ENCODE data around the gene FHL3. TPM values are rescaled to one million over a fixed set of nuclear protein-coding genes. Genes with fewer than 3 reads are reported as not detected.
A peak's percentile ranks its signal among the peaks of the same experiment; 100 is the strongest.

The FHL3 gene
- total and polyA plus RNA-seq, 9 of the 15 experiments (the other 6 are each of a cell fraction or from before 2014, with no cell fraction given), result 6.1 to 144 (median 34.1) TPM

- TF ChIP-seq MGA (IDR thresholded peaks at IDR 0.05) (peak; percentile 14; the same call in 1 of the 2 replicates), BHLHE40 (IDR thresholded peaks at IDR 0.05; ENCODE audit: low read length) (0 out of 2 replicates have a peak, but pooled peaks have one; percentile 46), MCM5 (IDR thresholded peaks at IDR 0.05; ENCODE audit: low read depth) (no peak), ADNP (tag; IDR thresholded peaks at IDR 0.05) (no peak), USF1 (CRISPR knock-in tag; IDR thresholded peaks at IDR 0.05) (peak; percentile 32; the same call in 1 of the 2 replicates), ATF3 (IDR thresholded peaks at IDR 0.05) (no peak), ATF3 (CRISPR knock-in tag; conservative IDR thresholded peaks at IDR 0.05) (no peak), EGR1 (conservative IDR thresholded peaks at IDR 0.05) (0 out of 2 replicates have a peak, but pooled peaks have one; percentile 4), ZNF263 (CRISPR knock-in tag; IDR thresholded peaks at IDR 0.05; ENCODE audit: borderline replicate concordance) (no peak)
These were observed 26.2 kb upstream of the FHL3 start (continued) for GRCh38 chr1:38031513-38031866.
